Activated gamma-delta T cell treated with anti-CD3 and anti-CD28 coated beads, Interleukin-2, amount 50 U/mL, for 16 hours (primary cell): ENCODE data around the gene TAP1.
A peak's percentile ranks its signal among the peaks of the same experiment; 100 is the strongest.

ENCODE experiments used
- DNase-seq: peaks from one replicate; pipeline ENCODE4 v3.0.0-alpha.2; 2020; ENCODE audit warnings: low read depth

TAP1 gene

DNA sequence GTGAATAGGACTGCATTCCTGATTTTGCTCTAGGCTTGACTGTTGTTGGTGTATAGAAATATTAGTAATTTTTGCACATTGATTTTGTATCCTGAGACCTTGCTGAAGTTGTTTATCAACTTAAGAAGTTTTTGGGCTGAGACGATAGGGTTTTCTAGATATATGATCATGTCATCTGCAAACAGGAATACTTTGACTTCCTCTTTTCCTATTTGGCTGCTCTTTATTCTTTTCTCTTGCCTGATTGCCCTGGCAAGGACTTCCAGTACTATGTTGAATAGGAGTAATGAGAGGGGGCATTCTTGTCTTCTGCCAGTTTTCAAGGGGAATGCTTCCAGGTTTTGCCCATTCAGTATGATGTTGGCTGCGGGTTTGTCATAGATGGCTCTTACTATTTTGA lies 50.1 kb downstream of the TAP1 start:
- no peak for DNase-seq

DNA sequence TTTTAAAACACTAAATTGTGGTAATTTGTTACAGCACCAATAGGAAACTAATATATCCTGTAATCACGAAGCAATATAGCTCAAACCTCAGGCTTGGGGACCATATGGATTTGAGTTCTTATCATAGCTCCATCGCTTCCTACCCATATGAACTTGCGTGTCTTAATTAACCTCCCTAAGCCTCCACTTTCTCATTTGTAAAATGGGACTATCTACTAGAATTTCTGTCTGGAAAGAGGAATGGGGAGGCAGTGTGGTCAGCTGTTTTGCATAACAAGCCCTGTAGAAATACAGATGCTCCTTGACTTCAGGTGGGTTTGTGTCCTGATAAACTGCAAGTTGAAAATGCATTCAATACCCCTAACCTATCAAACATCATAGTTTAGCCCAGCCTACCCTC lies 53.8 kb downstream of the TAP1 start:
- DNase-seq = no peak

DNA sequence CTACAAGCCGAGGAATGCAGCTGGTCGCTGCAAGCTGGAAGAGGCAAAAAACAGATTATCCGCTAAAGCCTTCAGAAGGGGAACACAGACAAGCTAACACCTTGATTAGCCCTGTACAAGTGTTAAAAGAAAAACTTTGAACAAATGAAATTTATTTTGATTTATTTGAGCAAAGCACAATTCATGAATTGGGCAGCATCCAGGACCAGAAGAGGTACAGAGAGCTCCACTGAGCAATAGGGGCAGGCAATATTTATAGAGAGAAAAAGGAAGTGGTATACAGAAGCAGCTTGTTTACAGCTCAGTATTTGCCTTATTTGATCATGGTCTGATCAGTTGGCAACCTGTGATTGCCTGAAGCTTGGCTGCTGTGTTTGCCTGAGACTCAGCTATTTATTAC lies 54.3 kb downstream of the TAP1 start:
- no peak for DNase-seq

DNA sequence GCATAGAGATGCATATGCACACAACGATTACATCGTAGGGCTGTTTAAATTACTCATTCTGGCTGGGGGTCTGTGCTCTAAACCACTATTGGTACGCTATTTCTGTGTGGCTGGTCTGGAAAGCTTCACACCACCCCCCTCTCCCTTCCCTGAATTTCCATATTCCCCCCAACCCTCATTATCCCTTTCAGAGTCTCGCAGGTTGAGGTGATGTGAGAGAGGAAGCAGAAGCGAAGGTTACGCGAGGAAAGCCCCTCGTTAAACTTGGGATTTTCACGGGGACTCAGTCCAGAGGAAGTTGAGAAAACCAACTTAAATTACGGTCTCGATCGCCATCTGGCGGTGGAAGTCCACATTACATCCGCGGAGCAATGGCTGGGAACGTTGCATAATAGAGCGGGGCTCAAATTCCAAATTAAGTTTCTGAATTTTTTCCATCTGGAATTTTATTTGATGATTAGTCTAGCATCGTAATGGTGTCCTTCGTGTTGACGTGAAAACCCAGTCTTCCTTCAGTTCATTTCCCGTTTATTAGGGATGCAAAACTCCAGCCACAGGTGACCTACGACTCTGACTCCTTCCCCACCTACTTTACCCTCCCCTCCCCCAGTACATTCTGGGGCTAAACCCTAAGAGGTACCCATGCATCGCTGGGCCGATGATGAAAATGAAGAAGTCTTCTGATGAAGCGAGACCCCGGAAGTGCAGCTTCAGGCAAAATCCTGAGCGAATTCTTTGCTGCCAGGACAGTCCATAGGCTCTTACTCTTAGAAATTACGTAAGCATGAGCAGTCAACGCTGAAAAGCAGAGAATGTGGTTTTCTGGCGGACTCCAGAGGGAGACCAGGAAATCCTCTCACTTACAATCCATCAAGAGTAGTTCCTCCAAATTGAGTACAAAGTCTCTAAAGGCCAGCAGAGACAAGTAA lies 56.4 kb downstream of the TAP1 start:
- DNase-seq = peak; percentile 67
